ENCODE data around the gene KTN1. TPM values are rescaled to one million over a fixed set of nuclear protein-coding genes. Genes with fewer than 3 reads are reported as not detected.

KTN1 gene
- total RNA-seq, 2 experiments from 2014 or later: 59.9 to 68.4 TPM

DNA sequence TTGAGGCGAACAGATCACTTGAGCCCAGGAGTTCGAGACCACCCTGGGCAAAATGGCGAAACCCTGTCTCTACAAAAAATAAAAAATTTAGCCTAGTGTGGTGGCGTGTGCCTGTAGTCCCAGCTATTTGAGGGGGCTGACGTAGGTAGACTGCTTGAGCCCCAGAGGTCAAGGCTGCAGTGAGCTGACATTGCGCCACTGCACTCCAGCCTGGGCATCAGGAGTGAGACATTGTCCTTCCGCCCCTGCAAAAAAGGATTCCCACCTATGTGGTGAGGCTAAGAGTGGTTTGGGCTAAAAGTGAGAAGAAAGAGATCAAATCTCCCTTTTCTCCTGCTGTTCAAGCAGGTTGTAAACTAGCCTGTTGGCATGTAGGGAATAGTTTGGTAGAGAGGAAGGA lies 5.0 kb upstream of the KTN1 start:
- H3K36me3 Mint-ChIP-seq (ENCODE audit: low read depth): peaks cover 7% of the 10 kb centered on the region
- Histone ChIP-seq H3K4me1 (ENCODE audit: insufficient read depth, low read length) (peaks cover 8% of the 10 kb centered on the region), H3K4me3 (ENCODE audit: low read length) (no peak overlapping the region), H3K36me3 (ENCODE audit: insufficient read depth, low read length) (no peaks in the 10 kb centered on the region), H3K9me3 (ENCODE audit: control insufficient read depth in 1 of 2, insufficient read depth in 1 of 2, low read length in 2 of 2) (no peaks in the 10 kb centered on the region), H3K27me3 (ENCODE audit: control insufficient read depth in 1 of 2, insufficient read depth in 2 of 2, low read length in 2 of 2) (no peaks in the 10 kb centered on the region), H3K27ac (ENCODE audit: low read depth in 1 of 2, low read length in 2 of 2) (no peak overlapping the region)
- ChIA-PET POLR2A (no interaction called here), CTCF (no interaction called here)
- TF ChIP-seq, protein P1, sequence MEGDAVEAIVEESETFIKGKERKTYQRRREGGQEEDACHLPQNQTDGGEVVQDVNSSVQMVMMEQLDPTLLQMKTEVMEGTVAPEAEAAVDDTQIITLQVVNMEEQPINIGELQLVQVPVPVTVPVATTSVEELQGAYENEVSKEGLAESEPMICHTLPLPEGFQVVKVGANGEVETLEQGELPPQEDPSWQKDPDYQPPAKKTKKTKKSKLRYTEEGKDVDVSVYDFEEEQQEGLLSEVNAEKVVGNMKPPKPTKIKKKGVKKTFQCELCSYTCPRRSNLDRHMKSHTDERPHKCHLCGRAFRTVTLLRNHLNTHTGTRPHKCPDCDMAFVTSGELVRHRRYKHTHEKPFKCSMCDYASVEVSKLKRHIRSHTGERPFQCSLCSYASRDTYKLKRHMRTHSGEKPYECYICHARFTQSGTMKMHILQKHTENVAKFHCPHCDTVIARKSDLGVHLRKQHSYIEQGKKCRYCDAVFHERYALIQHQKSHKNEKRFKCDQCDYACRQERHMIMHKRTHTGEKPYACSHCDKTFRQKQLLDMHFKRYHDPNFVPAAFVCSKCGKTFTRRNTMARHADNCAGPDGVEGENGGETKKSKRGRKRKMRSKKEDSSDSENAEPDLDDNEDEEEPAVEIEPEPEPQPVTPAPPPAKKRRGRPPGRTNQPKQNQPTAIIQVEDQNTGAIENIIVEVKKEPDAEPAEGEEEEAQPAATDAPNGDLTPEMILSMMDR (IDR thresholded peaks at IDR 0.05): no peak
- no peaks in the 10 kb centered on the region for H3K27me3 Mint-ChIP-seq
- H3K4me1 Mint-ChIP-seq (ENCODE audit: low read depth): peaks cover 17% of the 10 kb centered on the region
- H3K9me3 Mint-ChIP-seq: no peaks in the 10 kb centered on the region
- no peak for ATAC-seq (ENCODE audit: poor library complexity)
- DNase-seq: no peak
- H3K27ac Mint-ChIP-seq: no peak overlapping the region
- intact Hi-C loops (cut with DNase I, micrococcal nuclease): loop anchor here in 1 of 2 experiments (5.0 to 10.0 kb wide), 2 partner anchors 520 to 1812 kb away; partner anchors contain the start of gene MAPK1IP1L
- no peak overlapping the region for H3K4me3 Mint-ChIP-seq

DNA sequence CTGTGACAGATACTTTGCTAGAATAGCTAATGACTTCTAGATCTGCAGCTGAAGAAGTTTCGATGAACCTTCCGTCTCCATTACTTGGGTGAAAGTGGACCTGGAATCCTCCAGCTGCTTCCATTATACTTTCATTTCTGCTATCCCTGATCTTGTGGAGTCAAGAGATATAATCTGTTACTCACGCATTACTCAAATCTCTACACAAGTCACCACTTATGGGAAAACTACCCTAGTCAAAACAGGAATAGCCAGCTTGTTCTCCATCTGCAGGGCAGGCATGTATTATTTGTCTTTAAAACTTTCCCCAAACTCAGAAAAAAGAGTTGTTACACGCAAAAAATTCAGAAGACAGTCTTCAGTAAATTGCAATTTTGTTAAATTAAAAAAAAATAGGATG lies 2.8 kb upstream of the KTN1 start:
- H3K36me3 Mint-ChIP-seq (ENCODE audit: low read depth): peaks cover 10% of the 10 kb centered on the region
- H3K4me1 ChIP-seq (ENCODE audit: insufficient read depth, low read length): peaks cover 19% of the 10 kb centered on the region
- no peaks in the 10 kb centered on the region for H3K27me3 Mint-ChIP-seq
- CTCF ChIA-PET: no interaction called here
- H3K9me3 ChIP-seq (ENCODE audit: control insufficient read depth in 1 of 2, insufficient read depth in 1 of 2, low read length in 2 of 2): no peaks in the 10 kb centered on the region
- TF ChIP-seq, protein P1 (IDR thresholded peaks at IDR 0.05): no peak
- no peak overlapping the region for H3K27ac Mint-ChIP-seq
- no peak for ATAC-seq (ENCODE audit: poor library complexity)
- H3K36me3 ChIP-seq (ENCODE audit: insufficient read depth, low read length): no peaks in the 10 kb centered on the region
- peak overlapping the region; percentile 11 for H3K4me3 Mint-ChIP-seq
- no peak for DNase-seq
- no peak overlapping the region for H3K27ac ChIP-seq (ENCODE audit: low read depth in 1 of 2, low read length in 2 of 2)
- no peaks in the 10 kb centered on the region for H3K27me3 ChIP-seq (ENCODE audit: control insufficient read depth in 1 of 2, insufficient read depth in 2 of 2, low read length in 2 of 2)
- H3K4me1 Mint-ChIP-seq (ENCODE audit: low read depth): peaks cover 28% of the 10 kb centered on the region
- H3K4me3 ChIP-seq (ENCODE audit: low read length): no peak overlapping the region
- intact Hi-C loops (cut with DNase I, micrococcal nuclease): loop anchor here in 1 of 2 experiments (5.0 to 10.0 kb wide), 2 partner anchors 522 to 1810 kb away; partner anchors contain the start of gene MAPK1IP1L
- POLR2A ChIA-PET: no interaction called here
- H3K9me3 Mint-ChIP-seq: no peaks in the 10 kb centered on the region

DNA sequence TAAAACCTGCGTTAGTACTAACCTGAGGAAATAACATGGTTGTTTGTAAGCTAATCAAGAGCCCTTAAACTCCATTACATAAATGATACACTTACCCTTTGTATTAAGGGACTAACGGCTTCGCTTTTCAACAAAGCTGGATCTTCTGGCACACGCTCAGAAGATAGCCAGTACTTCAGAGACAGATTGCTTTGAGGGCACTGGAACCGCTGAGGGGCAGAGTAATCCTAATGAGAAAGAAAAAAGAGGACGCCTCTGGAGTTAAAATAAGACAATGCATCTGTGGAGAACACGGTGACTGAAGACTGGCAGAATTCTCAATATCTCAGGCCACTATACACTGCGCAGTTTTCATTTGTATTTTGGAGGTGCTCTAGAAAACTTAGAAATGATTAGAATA lies 1.5 kb upstream of the KTN1 start:
- H3K4me1 Mint-ChIP-seq (ENCODE audit: low read depth): peaks cover 28% of the 10 kb centered on the region

More for the DNA sequence above, 1.5 kb upstream of the KTN1 start:
- no peak for ATAC-seq (ENCODE audit: poor library complexity)
- H3K27ac Mint-ChIP-seq: peak overlapping the region; percentile 92
- Histone ChIP-seq H3K9me3 (ENCODE audit: control insufficient read depth in 1 of 2, insufficient read depth in 1 of 2, low read length in 2 of 2) (no peaks in the 10 kb centered on the region), H3K27me3 (ENCODE audit: control insufficient read depth in 1 of 2, insufficient read depth in 2 of 2, low read length in 2 of 2) (no peaks in the 10 kb centered on the region), H3K4me1 (ENCODE audit: insufficient read depth, low read length) (peaks cover 19% of the 10 kb centered on the region), H3K4me3 (ENCODE audit: low read length) (no peak overlapping the region), H3K36me3 (ENCODE audit: insufficient read depth, low read length) (no peaks in the 10 kb centered on the region), H3K27ac (ENCODE audit: low read depth in 1 of 2, low read length in 2 of 2) (no peak overlapping the region)
- no peaks in the 10 kb centered on the region for H3K9me3 Mint-ChIP-seq
- ChIA-PET CTCF (interaction anchor here (0.6 kb wide), 1 partner anchor 19 kb away, joined by 3 read pairs; no protein-coding TSS in a partner anchor), POLR2A (interaction anchor here (0.6 to 0.9 kb wide), 3 partner anchors 15 to 1690 kb away, joined by 3 to 4 read pairs (median 3); partner anchors contain the start of gene EXOC5)
- no peak for DNase-seq
- intact Hi-C loops (cut with DNase I, micrococcal nuclease): loop anchor here in 1 of 2 experiments (5.0 to 10.0 kb wide), 2 partner anchors 524 to 1809 kb away; partner anchors contain the start of gene MAPK1IP1L
- peaks cover 10% of the 10 kb centered on the region for H3K36me3 Mint-ChIP-seq (ENCODE audit: low read depth)
- TF ChIP-seq, protein P1 (IDR thresholded peaks at IDR 0.05): no peak
- H3K27me3 Mint-ChIP-seq: no peaks in the 10 kb centered on the region
- H3K4me3 Mint-ChIP-seq: peak overlapping the region; percentile 98

Measured in CD4-positive, alpha-beta T cell (primary cell).